Lower lobe of right lung (tissue), 2 donors: ENCODE data around the gene MAGIX. TPM values are rescaled to one million over a fixed set of nuclear protein-coding genes. Genes with fewer than 3 reads are reported as not detected.

Source experiments
- ATAC-seq, 2 donors: fragments of 200-7000 bp; cut with Tn5 transposase; one replicate each; pipeline ENCODE4 v1.9.1; 2020 to 2022; ENCODE audit warnings: mild to moderate bottlenecking in 2 of 2, moderate library complexity in 2 of 2
- DNase-seq: peaks from one replicate; pipeline ENCODE4 v3.0.0-alpha.2; 2020
- H3K27ac ChIP-seq: fragments of 200-600 bp; one replicate; pipeline ENCODE4 v1.8.0; 2022
- H3K27me3 ChIP-seq: fragments of 200-600 bp; one replicate; pipeline ENCODE4 v1.8.0; 2022; ENCODE audit warnings: low read depth
- H3K36me3 ChIP-seq: fragments of 200-600 bp; one replicate; pipeline ENCODE4 v1.8.0; 2022; ENCODE audit warnings: mild to moderate bottlenecking
- H3K4me1 ChIP-seq: fragments of 200-600 bp; one replicate; pipeline ENCODE4 v1.8.0; 2022
- H3K4me3 ChIP-seq: fragments of 200-600 bp; one replicate; pipeline ENCODE4 v1.8.0; 2022; ENCODE audit warnings: mild to moderate bottlenecking
- H3K9me3 ChIP-seq: fragments of 200-600 bp; one replicate; pipeline ENCODE4 v1.8.0; 2022
- CTCF ChIP-seq: fragments of 200-600 bp; IDR thresholded peaks from one replicate; pipeline ENCODE4 v1.8.0; 2022; ENCODE audit warnings: antibody characterized with exemption, mild to moderate bottlenecking
- intact Hi-C: fragments of 100-400 bp; cut with DNase I; formaldehyde crosslinking; loops from one replicate; pipeline ENCODE4 v1.11.0; 2022
- total RNA-seq: library from RNA; stranded (reverse); fragmentation: NEBNext Ultra II Directional; extraction: Animal tissue kit (Norgen Biotek cat#: 25700); gene quantifications from one replicate; pipeline ENCODE4 v1.2.1, GENCODE V29; 2021
- donor health status: DM: no; HTN: yes; CAD: no; lungs with severe emphysema.

Gene MAGIX
- total RNA-seq, 1 donor from 2014 or later: 6.7 TPM

- no peak for TF ChIP-seq CTCF
- intact Hi-C loops: no loop called here
- ATAC-seq: no peak
- DNase-seq: no peak
- Histone ChIP-seq H3K27me3 (no peaks in the 10 kb centered on the region), H3K4me1 (peaks cover 12% of the 10 kb centered on the region), H3K4me3 (peak overlapping the region; percentile 53), H3K27ac (peak overlapping the region; percentile 78), H3K36me3 (no peaks in the 10 kb centered on the region), H3K9me3 (no peaks in the 10 kb centered on the region)
These were observed 27.0 kb downstream of the MAGIX start for GRCh38 chrX:49189606-49190005.

- peak; percentile 92 to 94 for ATAC-seq
- Histone ChIP-seq H3K4me3 (peak overlapping the region; percentile 66), H3K9me3 (no peaks in the 10 kb centered on the region), H3K4me1 (peaks cover 5% of the 10 kb centered on the region), H3K27me3 (no peaks in the 10 kb centered on the region), H3K36me3 (no peaks in the 10 kb centered on the region), H3K27ac (peak overlapping the region; percentile 89)
- TF ChIP-seq CTCF: no peak
- intact Hi-C loops: no loop called here
- peak; percentile 92 for DNase-seq
These were observed 28.4 kb downstream of the MAGIX start for GRCh38 chrX:49190821-49191573.

- ATAC-seq (peak in 1 of 2 donors; percentile 3), DNase-seq (no peak)
- no peak for TF ChIP-seq CTCF
- Histone ChIP-seq H3K4me3 (peak overlapping the region; percentile 66), H3K9me3 (no peaks in the 10 kb centered on the region), H3K27me3 (no peaks in the 10 kb centered on the region), H3K36me3 (no peaks in the 10 kb centered on the region), H3K4me1 (peaks cover 5% of the 10 kb centered on the region), H3K27ac (peak overlapping the region; percentile 89)
- intact Hi-C loops: no loop called here
These were observed 29.0 kb downstream of the MAGIX start for GRCh38 chrX:49191574-49192011.

- Histone ChIP-seq H3K4me1 (peaks cover 5% of the 10 kb centered on the region), H3K4me3 (no peak overlapping the region), H3K36me3 (no peaks in the 10 kb centered on the region), H3K27me3 (no peaks in the 10 kb centered on the region), H3K9me3 (no peaks in the 10 kb centered on the region), H3K27ac (no peak overlapping the region)
- intact Hi-C loops: no loop called here
- peak; percentile 50 for TF ChIP-seq CTCF
- DNase-seq (no peak), ATAC-seq (no peak)
These were observed 30.3 kb downstream of the MAGIX start for GRCh38 chrX:49192722-49193328.

- no peak for ATAC-seq
- intact Hi-C loops: no loop called here
- TF ChIP-seq CTCF: no peak
- no peaks in the 10 kb centered on the region for H3K27me3 ChIP-seq
- peaks cover 5% of the 10 kb centered on the region for H3K4me1 ChIP-seq
- no peaks in the 10 kb centered on the region for H3K9me3 ChIP-seq
- no peak overlapping the region for H3K27ac ChIP-seq
- no peak for DNase-seq
- H3K36me3 ChIP-seq: no peaks in the 10 kb centered on the region
- no peak overlapping the region for H3K4me3 ChIP-seq
These were observed 31.0 kb downstream of the MAGIX start for GRCh38 chrX:49193542-49193964.
